Smooth muscle cell (in vitro differentiated cells): Measurements from ENCODE around the gene NEDD4L. TPM values are rescaled to one million over a fixed set of nuclear protein-coding genes. Genes with fewer than 3 reads are reported as not detected.

Experiments
- DNase-seq: peaks from one replicate; lab custom pipeline; 2025; ENCODE audit not compliant: unreplicated experiment; lab: John Stamatoyannopoulos, UW
- H2AFZ ChIP-seq: fragments of 200-600 bp; sonication (generic); 2 replicates; pipeline ENCODE4 v1.6.0; 2016; ENCODE audit warnings: antibody characterized with exemption, low read depth, mild to moderate bottlenecking
- H3F3A ChIP-seq: fragments of 200-600 bp; sonication (generic); 2 replicates; pipeline ENCODE4 v1.6.0; 2017; ENCODE audit warnings: antibody characterized with exemption, low read depth
- H3K27ac ChIP-seq: fragments of 200-600 bp; sonication (generic); 2 replicates; pipeline ENCODE4 v1.5.1; 2016; ENCODE audit warnings: low read depth, mild to moderate bottlenecking
- H3K27me3 ChIP-seq: fragments of 200-600 bp; sonication (generic); 2 replicates; pipeline ENCODE4 v1.6.1; 2016; ENCODE audit warnings: low read depth, mild to moderate bottlenecking
- H3K36me3 ChIP-seq: fragments of 200-600 bp; sonication (generic); 2 replicates; pipeline ENCODE4 v1.5.1; 2016; ENCODE audit warnings: low read depth
- H3K4me1 ChIP-seq: fragments of 200-600 bp; sonication (generic); 2 replicates; pipeline ENCODE4 v1.5.1; 2016; ENCODE audit warnings: low read depth
- H3K4me2 ChIP-seq: fragments of 200-600 bp; sonication (generic); 2 replicates; pipeline ENCODE4 v1.6.0; 2016; ENCODE audit warnings: mild to moderate bottlenecking
- H3K4me3 ChIP-seq: fragments of 200-600 bp; sonication (generic); 2 replicates; pipeline ENCODE4 v1.5.1; 2016; ENCODE audit warnings: mild to moderate bottlenecking
- H3K79me2 ChIP-seq: fragments of 200-600 bp; sonication (generic); 2 replicates; pipeline ENCODE4 v1.6.0; 2016; ENCODE audit warnings: low read depth, mild to moderate bottlenecking
- H3K9ac ChIP-seq: fragments of 200-600 bp; sonication (generic); 2 replicates; pipeline ENCODE4 v1.6.0; 2016; ENCODE audit warnings: low read depth
- H3K9me3 ChIP-seq: fragments of 200-600 bp; sonication (generic); replicated peaks from 2 replicates; pipeline ENCODE4 v1.5.1; 2016; ENCODE audit warnings: low read depth
- H4K20me1 ChIP-seq: fragments of 200-600 bp; sonication (generic); 2 replicates; pipeline ENCODE4 v1.6.0; 2016; ENCODE audit warnings: low read depth
- CTCF ChIP-seq: fragments of 200-600 bp; sonication (generic); IDR thresholded peaks from 2 replicates; pipeline ENCODE4 v1.5.1; 2017; ENCODE audit warnings: borderline replicate concordance, mild to moderate bottlenecking, antibody characterized with exemption; ENCODE audit not compliant: insufficient read depth, poor library complexity, severe bottlenecking
- WGBS: methylation state at CpG from one replicate; pipeline ENCODE4 v1.1.7; 2016; ENCODE audit warnings: low lambda C conversion rate; 5-methylcytosine and 5-hydroxymethylcytosine counted together
- polyA plus RNA-seq: library from polyadenylated mRNA; unstranded; fragments of >200 nt; fragmentation: Nextera tagmentation; extraction: Ambion mirVana; gene quantifications from 2 replicates; pipeline ENCODE4 v1.2.1, GENCODE V29; 2016
- total RNA-seq: library from RNA; depleted of rRNA; stranded (reverse); fragments of >200 nt; gene quantifications from 2 replicates; pipeline ENCODE4 v1.2.3, GENCODE V29; 2014

The NEDD4L gene
- total and polyA plus RNA-seq, 2 experiments from 2014 or later = 8.7 to 41.3 TPM

- H3K9me3 ChIP-seq = no peaks in the 10 kb centered on the region
- no peak overlapping the region for H3K27ac ChIP-seq
- no peak overlapping the region for H2AFZ ChIP-seq
- DNase-seq = no peak
- WGBS = 95% methylated on average over 4 of the region's 4 CpGs
- H3K27me3 ChIP-seq = no peaks in the 10 kb centered on the region
- no peak overlapping the region for H3K4me3 ChIP-seq
- no peak for TF ChIP-seq CTCF
- peaks cover 14% of the 10 kb centered on the region for H3K4me1 ChIP-seq
- no peaks in the 10 kb centered on the region for H4K20me1 ChIP-seq
- no peak overlapping the region for H3K4me2 ChIP-seq
- no peaks in the 10 kb centered on the region for H3K79me2 ChIP-seq
- no peaks in the 10 kb centered on the region for H3K36me3 ChIP-seq
- no peaks in the 10 kb centered on the region for H3F3A ChIP-seq
- H3K9ac ChIP-seq = no peak overlapping the region
Observed at GRCh38 chr18:58055890-58056558, 12.0 kb downstream of the NEDD4L start.

GRCh38 chr18:58056852-58057251 is 12.8 kb downstream of the NEDD4L start:
- no peak for TF ChIP-seq CTCF
- Histone ChIP-seq H3K9ac (no peak overlapping the region), H3K4me1 (peaks cover 11% of the 10 kb centered on the region), H3F3A (no peaks in the 10 kb centered on the region), H3K79me2 (no peaks in the 10 kb centered on the region), H3K27me3 (no peaks in the 10 kb centered on the region), H4K20me1 (no peaks in the 10 kb centered on the region), H2AFZ (no peak overlapping the region), H3K4me2 (no peak overlapping the region), H3K4me3 (no peak overlapping the region), H3K36me3 (no peaks in the 10 kb centered on the region), H3K27ac (peak overlapping the region; percentile 36), H3K9me3 (no peaks in the 10 kb centered on the region)
- WGBS = 77% methylated on average over 5 of the region's 5 CpGs
- no peak for DNase-seq

- Histone ChIP-seq H3K27me3 (no peaks in the 10 kb centered on the region), H2AFZ (no peak overlapping the region), H3K4me3 (no peak overlapping the region), H3K9me3 (no peaks in the 10 kb centered on the region), H3K27ac (peak overlapping the region; percentile 36), H4K20me1 (no peaks in the 10 kb centered on the region), H3K4me1 (peaks cover 8% of the 10 kb centered on the region), H3K9ac (no peak overlapping the region), H3K36me3 (no peaks in the 10 kb centered on the region), H3F3A (no peaks in the 10 kb centered on the region), H3K79me2 (no peaks in the 10 kb centered on the region), H3K4me2 (no peak overlapping the region)
- 76% methylated on average over 4 of the region's 4 CpGs for WGBS
- TF ChIP-seq CTCF = no peak
- no peak for DNase-seq
Observed at GRCh38 chr18:58057291-58057965, 13.4 kb downstream of the NEDD4L start.
